SU-DHL-6 (cell line): ENCODE results near the gene PIP5K1B.

Source experiments
- CTCF ChIP-seq: fragments of 200-600 bp; sonication (generic); IDR thresholded peaks from one replicate; pipeline ENCODE4 v1.5.1; 2017; ENCODE audit warnings: antibody characterized with exemption, mild to moderate bottlenecking, low read length, moderate library complexity; ENCODE audit not compliant: insufficient read depth, poor library complexity, severe bottlenecking
- EZH2phosphoT487 ChIP-seq: fragments of 200-600 bp; sonication (generic), shearing (Covaris generic); conservative IDR thresholded peaks from 2 replicates; pipeline ENCODE4 v1.6.1; 2018; ENCODE audit warnings: mild to moderate bottlenecking, antibody characterized with exemption, low read length, moderate library complexity, mixed read lengths

GRCh38 chr9:69046723-69047122 is 341.7 kb downstream of the PIP5K1B start:
- TF ChIP-seq CTCF (no peak), EZH2phosphoT487 (no peak)
